Daoy (cell line): ENCODE measurements around the gene SLCO1C1. TPM values are rescaled to one million over a fixed set of nuclear protein-coding genes. Genes with fewer than 3 reads are reported as not detected.

Experiments
- DNase-seq: peaks from one replicate; pipeline ENCODE4 v3.0.0-alpha.2; 2015; ENCODE audit warnings: low read depth
- total RNA-seq: library from RNA; depleted of rRNA; stranded (reverse); fragments of >200 nt; shearing (Covaris generic); gene quantifications from 2 replicates; pipeline ENCODE4 v1.2.3, GENCODE V29; 2014; rRNA removed

Gene SLCO1C1
- total RNA-seq, 1 experiment from 2014 or later = not detected

DNA sequence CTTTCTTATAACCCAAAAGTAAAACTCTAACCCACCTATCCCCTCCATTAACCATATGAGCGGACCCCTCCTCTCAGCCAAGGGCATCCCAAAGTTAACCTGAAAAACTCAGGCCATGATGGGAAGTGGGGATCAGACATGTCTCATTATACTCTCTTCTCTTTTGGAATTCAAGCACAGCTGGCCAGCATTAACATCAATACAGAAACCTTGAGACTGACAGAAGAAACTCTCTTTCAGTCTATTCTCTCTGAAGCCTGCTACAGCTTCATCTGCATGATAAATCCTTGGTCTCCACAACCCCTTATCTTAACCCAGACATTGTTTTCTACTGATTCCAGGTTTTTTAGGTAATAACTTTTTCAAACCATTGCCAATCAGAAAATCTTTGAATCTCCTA is 97.8 kb downstream of the SLCO1C1 start:
- DNase-seq = no peak

GRCh38 chr12:20798554-20798953 is 103.4 kb downstream of the SLCO1C1 start:
- DNase-seq = no peak

DNA sequence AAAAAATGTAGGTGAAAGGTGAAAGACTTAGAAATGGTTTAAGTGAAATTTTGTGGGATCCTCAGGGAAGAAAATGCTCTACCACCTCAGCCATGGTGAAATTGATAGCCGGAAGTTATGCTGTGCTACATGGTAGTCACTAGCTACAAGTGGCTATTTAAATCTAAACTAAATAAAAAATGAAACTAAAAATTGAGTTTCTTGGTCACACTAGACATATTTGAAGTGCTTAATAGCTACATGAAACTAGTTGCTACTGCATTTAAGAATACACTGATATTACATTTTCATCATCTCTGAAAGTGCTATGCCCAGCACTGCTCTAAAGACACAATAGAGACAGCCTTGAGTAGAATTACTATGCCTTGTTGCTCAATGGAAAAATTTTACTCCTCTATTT is 105.0 kb downstream of the SLCO1C1 start:
- no peak for DNase-seq

- no peak for DNase-seq
Observed at GRCh38 chr12:20801035-20801434, 105.9 kb downstream of the SLCO1C1 start.

Other genes starting within 250 kb of the SLCO1C1 start
- gene SLCO1B3, start 115.4 kb downstream of the SLCO1C1 start, total RNA-seq = 2.1 and 7.4 TPM in 2 replicates